GM13977 (cell line): Measurements from ENCODE around the gene MOB3B.

Source experiments
- DNase-seq: peaks from one replicate; pipeline ENCODE4 v3.0.0; 2012; ENCODE audit warnings: low spot score
- in situ Hi-C: fragments of 300-500 bp; cut with MboI; formaldehyde crosslinking; loops from one replicate; pipeline ENCODE4 v1.12.0; 2022; ENCODE audit warnings: low sequenced_read_pairs, low pct_unique_long_range_greater_than_20kb, mixed read lengths, inconsistent platforms; ENCODE audit not compliant: unreplicated experiment
- TF ChIP-seq, protein P1 (sequence below): IDR thresholded peaks from 2 replicates; pipeline ENCODE4 v1.5.1; 2012; ENCODE audit warnings: mild to moderate bottlenecking, control low read depth; ENCODE audit not compliant: insufficient read depth; ENCODE audit errors: extremely low read depth, missing control alignments

MOB3B gene

DNA sequence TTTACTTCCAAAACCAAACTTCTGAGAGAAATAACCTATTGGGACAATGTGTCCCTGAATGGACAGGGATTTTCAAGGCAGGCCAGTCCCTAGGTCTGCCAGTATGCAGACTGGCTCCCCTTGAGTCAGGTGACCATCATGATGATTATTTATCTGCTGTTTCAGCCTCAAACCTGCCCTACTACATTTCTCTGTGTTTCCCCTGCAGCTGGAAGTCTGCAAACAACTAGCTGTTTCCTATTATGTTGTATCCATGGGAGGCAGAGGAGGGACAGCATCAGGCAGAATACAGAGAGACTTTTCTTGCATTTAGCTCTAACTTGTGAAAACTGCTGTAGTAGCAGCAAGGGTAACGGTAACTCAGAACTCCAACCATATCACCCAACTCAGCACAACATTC is 41.7 kb downstream of the MOB3B start:
- no peak for DNase-seq
- TF ChIP-seq, protein P1, sequence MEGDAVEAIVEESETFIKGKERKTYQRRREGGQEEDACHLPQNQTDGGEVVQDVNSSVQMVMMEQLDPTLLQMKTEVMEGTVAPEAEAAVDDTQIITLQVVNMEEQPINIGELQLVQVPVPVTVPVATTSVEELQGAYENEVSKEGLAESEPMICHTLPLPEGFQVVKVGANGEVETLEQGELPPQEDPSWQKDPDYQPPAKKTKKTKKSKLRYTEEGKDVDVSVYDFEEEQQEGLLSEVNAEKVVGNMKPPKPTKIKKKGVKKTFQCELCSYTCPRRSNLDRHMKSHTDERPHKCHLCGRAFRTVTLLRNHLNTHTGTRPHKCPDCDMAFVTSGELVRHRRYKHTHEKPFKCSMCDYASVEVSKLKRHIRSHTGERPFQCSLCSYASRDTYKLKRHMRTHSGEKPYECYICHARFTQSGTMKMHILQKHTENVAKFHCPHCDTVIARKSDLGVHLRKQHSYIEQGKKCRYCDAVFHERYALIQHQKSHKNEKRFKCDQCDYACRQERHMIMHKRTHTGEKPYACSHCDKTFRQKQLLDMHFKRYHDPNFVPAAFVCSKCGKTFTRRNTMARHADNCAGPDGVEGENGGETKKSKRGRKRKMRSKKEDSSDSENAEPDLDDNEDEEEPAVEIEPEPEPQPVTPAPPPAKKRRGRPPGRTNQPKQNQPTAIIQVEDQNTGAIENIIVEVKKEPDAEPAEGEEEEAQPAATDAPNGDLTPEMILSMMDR = no peak
- in situ Hi-C loops = no loop called here

DNA sequence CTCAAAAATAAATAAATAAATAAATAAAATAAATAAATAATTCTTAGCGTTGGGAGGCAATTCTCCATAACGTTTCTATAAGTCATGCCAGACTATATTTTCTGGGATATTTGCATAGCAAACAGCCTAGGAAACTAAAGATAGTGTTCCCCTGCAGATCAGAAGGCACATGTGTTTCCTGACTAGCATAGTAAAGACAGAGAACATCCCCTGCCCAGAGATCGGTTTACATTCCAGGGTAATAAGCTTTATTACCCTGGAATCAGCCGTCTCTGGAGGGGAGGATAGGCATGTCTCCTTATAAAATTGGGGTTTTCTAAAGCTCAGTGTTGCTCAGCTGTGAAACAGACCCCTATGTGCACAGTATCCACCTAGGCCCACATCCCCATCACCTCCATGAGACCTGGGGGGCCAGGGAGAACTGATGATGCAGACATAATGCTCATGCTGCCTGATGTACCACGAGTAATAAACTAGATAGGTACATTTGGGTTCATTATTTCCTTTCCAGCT is 42.4 kb downstream of the MOB3B start:
- DNase-seq = no peak
- TF ChIP-seq, protein P1 = no peak
- in situ Hi-C loops = no loop called here

DNA sequence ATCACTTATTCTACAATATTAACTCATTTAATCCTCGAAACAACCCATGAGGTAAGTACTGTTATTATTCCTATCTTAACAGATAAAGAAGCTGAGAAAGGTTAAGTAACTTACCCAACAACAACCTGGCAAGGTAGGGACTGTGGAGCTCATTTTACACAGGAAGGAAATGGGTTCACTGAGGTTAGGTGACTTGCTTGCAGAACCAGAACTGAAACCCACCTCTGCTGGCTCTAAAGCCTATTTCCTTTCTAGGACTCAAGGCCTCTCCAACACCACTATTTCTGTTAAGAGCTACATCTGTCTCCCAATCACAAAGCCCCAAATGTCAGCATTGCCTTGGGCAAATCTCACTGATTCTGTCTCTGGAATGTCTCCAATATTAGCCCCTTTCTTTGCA is 44.5 kb downstream of the MOB3B start:
- no peak for DNase-seq
- TF ChIP-seq, protein P1 = no peak
- in situ Hi-C loops = no loop called here

DNA sequence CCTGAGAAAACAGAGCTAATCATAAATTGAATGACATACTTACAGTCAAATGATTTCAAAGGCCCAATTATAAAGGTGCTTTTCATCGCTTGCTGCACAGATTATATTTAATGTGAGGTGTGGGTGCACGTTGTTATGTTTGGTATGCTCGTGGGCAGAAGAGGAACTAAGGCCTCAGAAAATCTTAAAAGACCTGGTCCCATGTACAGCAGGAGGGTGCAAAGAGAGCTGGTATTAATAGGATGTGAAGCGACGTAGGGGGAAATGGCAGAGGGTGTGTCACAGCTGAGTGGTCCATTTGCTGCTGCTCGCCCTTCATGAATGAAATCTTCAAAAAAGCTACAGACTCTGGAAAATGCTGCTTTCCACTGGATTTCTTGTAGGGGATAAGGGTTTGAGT is 46.0 kb downstream of the MOB3B start:
- TF ChIP-seq, protein P1 = no peak
- in situ Hi-C loops = no loop called here
- no peak for DNase-seq

DNA sequence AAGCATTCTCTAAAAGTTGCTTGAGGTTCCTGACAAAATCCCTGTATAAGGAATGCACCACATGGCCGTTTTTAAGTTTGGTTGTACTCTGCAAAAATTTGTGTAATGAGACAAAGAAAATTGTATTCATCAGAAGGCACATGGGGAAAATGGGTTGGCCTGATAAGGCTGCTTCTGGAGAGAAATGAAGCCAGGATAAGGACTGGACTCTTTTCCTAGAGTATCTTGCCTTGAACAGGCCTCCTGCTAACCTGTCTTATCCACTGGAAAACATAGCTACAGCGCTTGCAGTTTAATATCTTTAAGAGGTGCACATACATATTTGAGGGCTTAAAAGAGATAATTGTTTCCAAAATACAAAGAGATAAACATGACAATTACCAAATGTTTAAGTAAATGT is 46.9 kb downstream of the MOB3B start:
- TF ChIP-seq, protein P1 = no peak
- in situ Hi-C loops = no loop called here
- DNase-seq = no peak

DNA sequence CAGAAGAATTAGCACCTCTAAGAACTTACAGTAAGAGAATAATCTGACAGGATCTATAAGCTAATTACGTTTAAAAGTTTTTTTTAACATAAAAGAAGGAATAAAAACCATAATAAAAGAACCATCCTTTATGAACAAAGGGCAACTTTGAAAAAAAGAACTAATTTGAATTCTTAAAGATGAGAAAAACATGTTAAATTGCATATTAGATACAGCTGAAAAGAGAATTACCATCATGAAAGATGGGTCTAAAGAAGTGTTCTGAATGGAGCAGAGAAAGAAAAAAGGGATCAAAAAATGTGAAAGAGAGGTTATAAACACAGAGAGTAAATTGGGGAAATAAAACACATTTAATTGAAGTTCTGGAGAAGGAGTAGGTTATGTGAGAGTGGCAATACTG is 51.3 kb downstream of the MOB3B start:
- in situ Hi-C loops = no loop called here
- TF ChIP-seq, protein P1 = no peak
- no peak for DNase-seq
